Colonic mucosa (tissue), 4 donors: ENCODE results near the gene BAZ2A. TPM values are rescaled to one million over a fixed set of nuclear protein-coding genes. Genes with fewer than 3 reads are reported as not detected.
"Not testable (repeated sequence)": the region's sequence is repeated elsewhere in the genome, so short reads cannot be mapped to it uniquely, and the experiment has no call there.

Experiments
- DNase-seq: peaks from one replicate; pipeline ENCODE4 v3.0.0-alpha.2; 2020
- H3K27ac ChIP-seq: fragments of 200-600 bp; one replicate; pipeline ENCODE4 v1.8.0; 2021
- H3K27me3 ChIP-seq: fragments of 200-600 bp; one replicate; pipeline ENCODE4 v1.8.0; 2021
- H3K36me3 ChIP-seq: fragments of 200-600 bp; one replicate; pipeline ENCODE4 v1.8.0; 2021
- H3K4me1 ChIP-seq: fragments of 200-600 bp; one replicate; pipeline ENCODE4 v1.8.0; 2021; ENCODE audit warnings: mild to moderate bottlenecking
- H3K4me3 ChIP-seq: fragments of 200-600 bp; one replicate; pipeline ENCODE4 v1.8.0; 2021
- H3K9ac ChIP-seq, 2 donors: one replicate each; pipeline ENCODE4 v1.7.0; 2013; ENCODE audit warnings: control low read depth in 2 of 2, low read depth in 2 of 2, low read length in 2 of 2
- H3K9me3 ChIP-seq: fragments of 200-600 bp; one replicate; pipeline ENCODE4 v1.8.0; 2021
- intact Hi-C: fragments of 100-400 bp; cut with DNase I; formaldehyde crosslinking; loops from one replicate; pipeline ENCODE4 v1.14.1; 2022
- total RNA-seq, 2 donors: library from RNA; stranded (reverse); fragmentation: NEBNext Ultra II Directional in 1 of 2; extraction: Animal tissue kit (Norgen Biotek cat#: 25700) in 1 of 2; gene quantifications; one replicate each; pipeline ENCODE4 v1.2.1, GENCODE V29; 2021
- TF ChIP-seq, protein P1 (sequence below): fragments of 200-600 bp; IDR thresholded peaks from one replicate; pipeline ENCODE4 v1.8.0; 2022; ENCODE audit warnings: antibody characterized with exemption, mild to moderate bottlenecking
- donor health status: healthy.
- donor health status: DM: no; HTN: no; CAD: no.
- donor health status: DM: no; HTN: no; CAD: no.

BAZ2A gene
- total RNA-seq, 2 donors from 2014 or later: 85.8 to 99.2 TPM

DNA sequence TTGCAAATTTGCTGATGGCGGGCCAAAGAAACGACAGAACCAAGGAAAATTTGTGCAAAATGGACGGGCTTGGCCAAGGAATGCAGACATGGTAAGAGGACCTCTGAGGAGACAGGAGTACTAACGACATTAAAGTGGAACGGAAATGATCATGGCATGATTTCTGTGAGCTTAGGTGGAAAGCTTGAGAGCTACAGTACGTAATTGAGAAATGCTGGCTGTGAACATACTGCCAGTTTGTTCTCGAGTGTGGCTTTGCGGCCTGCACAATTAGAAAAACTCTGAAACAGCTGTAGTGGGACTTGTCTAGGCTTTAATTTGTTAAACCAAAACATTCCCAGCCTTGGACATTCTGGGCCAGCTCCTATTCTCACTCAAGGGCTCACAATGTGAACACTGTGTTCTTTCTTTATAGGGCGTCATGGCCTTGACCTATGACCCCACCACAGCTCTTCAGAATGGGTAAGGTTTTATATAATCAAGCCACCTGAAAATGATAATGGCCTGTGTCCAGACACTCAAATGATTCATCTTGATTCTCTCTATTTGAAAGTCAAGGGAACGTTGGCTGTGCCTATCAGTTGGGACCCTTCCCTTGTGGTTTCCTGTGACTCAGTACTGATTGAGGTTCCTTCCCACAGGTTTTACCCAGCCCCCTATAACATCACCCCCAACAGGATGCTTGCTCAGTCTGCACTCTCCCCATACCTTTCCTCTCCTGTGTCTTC is 48.5 kb downstream of the BAZ2A start:
- no peaks in the 10 kb centered on the region for H3K27me3 ChIP-seq
- H3K4me1 ChIP-seq: no peaks in the 10 kb centered on the region
- TF ChIP-seq, protein P1, sequence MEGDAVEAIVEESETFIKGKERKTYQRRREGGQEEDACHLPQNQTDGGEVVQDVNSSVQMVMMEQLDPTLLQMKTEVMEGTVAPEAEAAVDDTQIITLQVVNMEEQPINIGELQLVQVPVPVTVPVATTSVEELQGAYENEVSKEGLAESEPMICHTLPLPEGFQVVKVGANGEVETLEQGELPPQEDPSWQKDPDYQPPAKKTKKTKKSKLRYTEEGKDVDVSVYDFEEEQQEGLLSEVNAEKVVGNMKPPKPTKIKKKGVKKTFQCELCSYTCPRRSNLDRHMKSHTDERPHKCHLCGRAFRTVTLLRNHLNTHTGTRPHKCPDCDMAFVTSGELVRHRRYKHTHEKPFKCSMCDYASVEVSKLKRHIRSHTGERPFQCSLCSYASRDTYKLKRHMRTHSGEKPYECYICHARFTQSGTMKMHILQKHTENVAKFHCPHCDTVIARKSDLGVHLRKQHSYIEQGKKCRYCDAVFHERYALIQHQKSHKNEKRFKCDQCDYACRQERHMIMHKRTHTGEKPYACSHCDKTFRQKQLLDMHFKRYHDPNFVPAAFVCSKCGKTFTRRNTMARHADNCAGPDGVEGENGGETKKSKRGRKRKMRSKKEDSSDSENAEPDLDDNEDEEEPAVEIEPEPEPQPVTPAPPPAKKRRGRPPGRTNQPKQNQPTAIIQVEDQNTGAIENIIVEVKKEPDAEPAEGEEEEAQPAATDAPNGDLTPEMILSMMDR: no peak
- H3K9me3 ChIP-seq: no peaks in the 10 kb centered on the region
- H3K9ac ChIP-seq: no peak overlapping the region
- H3K4me3 ChIP-seq: no peak overlapping the region
- no peaks in the 10 kb centered on the region for H3K36me3 ChIP-seq
- DNase-seq: no peak
- intact Hi-C loops: no loop called here
- no peak overlapping the region for H3K27ac ChIP-seq

DNA sequence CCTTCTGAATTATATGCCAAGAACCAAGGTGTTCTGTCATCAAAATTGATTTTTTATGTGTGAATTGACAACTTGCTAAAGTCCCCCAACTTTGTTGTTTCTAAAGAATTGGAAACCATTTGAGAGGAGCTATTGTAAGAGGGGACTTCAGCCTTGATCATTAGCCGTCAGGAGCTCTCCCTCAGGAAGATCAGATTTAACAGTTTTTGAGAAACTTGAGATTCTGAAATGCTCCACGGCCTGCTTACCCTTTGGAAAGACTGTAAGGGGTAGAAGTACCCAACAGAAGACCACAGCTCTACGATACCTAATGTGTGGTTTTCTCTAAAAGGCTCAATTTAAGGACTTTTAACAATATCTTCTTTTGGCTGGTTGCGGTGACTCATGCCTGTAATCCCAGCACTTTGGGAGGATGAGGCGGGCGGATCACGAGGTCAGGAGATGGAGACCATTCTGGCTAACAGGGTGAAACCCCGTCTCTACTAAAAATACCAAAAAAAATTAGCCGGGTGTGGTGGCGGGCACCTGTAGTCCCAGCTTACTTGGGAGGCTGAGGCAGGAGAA is 51.1 kb downstream of the BAZ2A start:
- DNase-seq: no peak

DNA sequence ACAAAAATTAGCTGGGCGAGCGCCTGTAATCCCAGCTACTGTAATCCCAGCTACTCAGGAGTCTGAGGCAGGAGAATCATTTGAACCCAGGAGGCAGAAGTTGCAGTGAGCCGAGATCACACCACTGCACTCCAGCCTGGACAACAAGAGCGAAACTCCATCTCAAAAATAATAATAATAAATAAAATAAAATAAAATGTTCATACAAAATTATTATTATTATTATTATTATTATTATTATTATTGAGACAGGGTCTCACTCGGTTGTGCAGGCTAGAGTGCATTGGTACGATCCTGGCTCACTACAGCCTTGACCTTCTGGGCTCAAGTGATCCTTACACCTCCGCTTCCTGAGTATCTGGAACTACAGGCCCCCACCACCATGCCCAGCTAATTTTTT is 52.9 kb downstream of the BAZ2A start:
- H3K4me1 ChIP-seq, H3K36me3 ChIP-seq, DNase-seq, H3K9me3 ChIP-seq, intact Hi-C loops, H3K4me3 ChIP-seq, H3K9ac ChIP-seq, H3K27me3 ChIP-seq, H3K27ac ChIP-seq: not testable (repeated sequence)

More for the DNA sequence above, 51.1 kb downstream of the BAZ2A start:
- TF ChIP-seq, protein P1: no peak
- H3K9me3 ChIP-seq: no peaks in the 10 kb centered on the region
- H3K9ac ChIP-seq: no peak overlapping the region
- H3K27me3 ChIP-seq: no peaks in the 10 kb centered on the region
- no peak overlapping the region for H3K27ac ChIP-seq
- no peak overlapping the region for H3K4me3 ChIP-seq
- H3K36me3 ChIP-seq: no peaks in the 10 kb centered on the region
- no peaks in the 10 kb centered on the region for H3K4me1 ChIP-seq
- intact Hi-C loops: no loop called here

DNA sequence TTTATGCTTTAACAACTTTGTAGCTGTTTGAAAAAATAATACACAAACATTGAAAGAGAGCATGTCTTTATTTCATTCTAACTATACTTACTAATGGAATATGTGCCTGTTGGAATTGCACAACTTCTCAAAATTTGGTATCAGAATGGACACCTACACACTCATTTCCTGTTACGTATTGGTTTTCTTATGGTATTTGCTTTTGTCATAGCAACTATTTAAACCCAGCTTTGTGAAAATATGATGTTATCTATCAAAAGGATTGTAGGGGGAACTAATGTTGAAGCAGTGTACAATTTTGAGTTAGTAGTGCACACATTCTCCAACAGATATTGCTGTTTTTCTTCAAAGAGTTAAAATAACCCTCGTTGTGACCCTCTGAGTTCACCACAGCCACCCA is 55.9 kb downstream of the BAZ2A start:
- TF ChIP-seq, protein P1: no peak
- H3K4me1 ChIP-seq: no peaks in the 10 kb centered on the region
- no peaks in the 10 kb centered on the region for H3K36me3 ChIP-seq
- intact Hi-C loops: no loop called here
- no peaks in the 10 kb centered on the region for H3K27me3 ChIP-seq
- DNase-seq: no peak
- no peak overlapping the region for H3K27ac ChIP-seq
- no peak overlapping the region for H3K9ac ChIP-seq
- no peak overlapping the region for H3K4me3 ChIP-seq
- no peaks in the 10 kb centered on the region for H3K9me3 ChIP-seq

DNA sequence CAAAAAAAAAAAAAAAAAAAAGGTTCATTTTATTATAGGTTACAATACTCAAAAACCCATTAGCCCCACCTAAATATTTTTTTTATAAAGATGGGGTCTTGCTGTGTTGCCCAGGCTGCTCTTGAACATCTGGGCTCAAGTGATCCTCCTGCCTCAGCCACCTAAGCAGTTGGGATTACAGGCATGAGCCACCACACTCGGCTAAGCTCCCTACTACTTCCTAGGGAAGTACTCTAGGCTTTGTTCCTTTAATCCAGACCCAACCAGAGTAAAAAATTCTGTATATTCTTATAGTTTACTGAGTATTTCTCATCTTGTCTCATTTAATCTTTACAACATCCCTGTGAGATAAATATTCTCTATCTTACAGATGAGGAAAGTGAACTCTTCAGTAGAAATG is 57.8 kb downstream of the BAZ2A start:
- no peak overlapping the region for H3K27ac ChIP-seq
- intact Hi-C loops: no loop called here
- TF ChIP-seq, protein P1: no peak

DNA sequence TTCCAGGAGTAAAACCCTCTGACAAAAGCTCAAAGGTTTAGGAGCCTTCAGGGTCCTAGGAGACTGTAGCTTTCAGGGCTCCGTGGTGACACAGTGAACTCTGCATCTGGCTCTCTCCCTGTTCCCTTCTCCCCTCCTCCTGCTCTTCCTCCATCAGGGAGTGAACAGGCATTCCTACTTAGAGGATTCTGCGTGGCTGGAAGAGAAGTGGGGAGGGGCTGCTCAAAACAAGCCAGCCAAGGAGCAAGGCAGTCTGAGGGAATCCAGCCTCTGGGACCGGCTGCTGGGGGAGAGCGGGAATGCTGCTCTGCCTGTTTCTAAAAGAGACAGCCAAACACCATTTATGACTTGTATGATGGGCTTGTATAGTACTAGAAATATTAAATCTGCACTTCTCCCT is 59.0 kb downstream of the BAZ2A start:
- Histone ChIP-seq H3K4me1 (no peaks in the 10 kb centered on the region), H3K27me3 (no peaks in the 10 kb centered on the region), H3K9ac (no peak overlapping the region), H3K4me3 (no peak overlapping the region), H3K9me3 (no peaks in the 10 kb centered on the region), H3K36me3 (no peaks in the 10 kb centered on the region), H3K27ac (no peak overlapping the region)
- DNase-seq: no peak
- intact Hi-C loops: no loop called here
- TF ChIP-seq, protein P1: no peak

More for the DNA sequence above, 57.8 kb downstream of the BAZ2A start:
- no peaks in the 10 kb centered on the region for H3K27me3 ChIP-seq
- H3K9ac ChIP-seq: no peak overlapping the region
- H3K36me3 ChIP-seq: no peaks in the 10 kb centered on the region
- no peak overlapping the region for H3K4me3 ChIP-seq
- H3K9me3 ChIP-seq: no peaks in the 10 kb centered on the region
- no peak for DNase-seq
- H3K4me1 ChIP-seq: no peaks in the 10 kb centered on the region
